Trophoblast cell (in vitro differentiated cells and primary cell): ENCODE measurements around the gene ATP8A2.

Experiments
- DNase-seq, 2 donors: peaks; one replicate each; pipeline ENCODE4 v3.0.0-alpha.2; 2016
- H2AFZ ChIP-seq: 2 replicates; pipeline ENCODE4 v1.6.1; 2013; ENCODE audit warnings: low read length, moderate library complexity, mild to moderate bottlenecking; ENCODE audit not compliant: insufficient read depth, poor library complexity
- H2AK5ac ChIP-seq: 2 replicates; pipeline ENCODE4 v1.6.1; 2013; ENCODE audit warnings: mild to moderate bottlenecking, low read length
- H2BK120ac ChIP-seq: 2 replicates; pipeline ENCODE4 v1.6.1; 2013; ENCODE audit warnings: low read length, mild to moderate bottlenecking, moderate library complexity; ENCODE audit not compliant: insufficient read depth, poor library complexity
- H2BK12ac ChIP-seq: 2 replicates; pipeline ENCODE4 v1.6.1; 2013; ENCODE audit warnings: mild to moderate bottlenecking, low read length, moderate library complexity
- H2BK5ac ChIP-seq: 2 replicates; pipeline ENCODE4 v1.6.1; 2013; ENCODE audit warnings: low read length, low read depth, moderate library complexity, mild to moderate bottlenecking; ENCODE audit not compliant: poor library complexity
- H3K14ac ChIP-seq: 2 replicates; pipeline ENCODE4 v1.6.1; 2013; ENCODE audit warnings: mild to moderate bottlenecking, low read length
- H3K18ac ChIP-seq: 2 replicates; pipeline ENCODE4 v1.6.1; 2013; ENCODE audit warnings: mild to moderate bottlenecking, low read length
- H3K23ac ChIP-seq: 2 replicates; pipeline ENCODE4 v1.6.1; 2013; ENCODE audit warnings: low read length
- H3K27ac ChIP-seq: 2 replicates; pipeline ENCODE4 v1.5.1; 2013; ENCODE audit warnings: low read depth, mild to moderate bottlenecking, inconsistent platforms, low read length, moderate library complexity
- H3K27me3 ChIP-seq: 2 replicates; pipeline ENCODE4 v1.6.1; 2013; ENCODE audit warnings: inconsistent platforms, mild to moderate bottlenecking, low read length, moderate library complexity; ENCODE audit not compliant: insufficient read depth
- H3K36me3 ChIP-seq, 2 experiments: 1 replicate in 1 of 2; 2 replicates in 1 of 2; pipeline ENCODE4 v1.6.1; 2013; ENCODE audit warnings: low read length in 2 of 2, mild to moderate bottlenecking in 2 of 2, moderate library complexity in 1 of 2; ENCODE audit not compliant: insufficient read depth in 2 of 2, control insufficient read depth in 1 of 2
- H3K4ac ChIP-seq: 2 replicates; pipeline ENCODE4 v1.6.1; 2013; ENCODE audit warnings: low read depth, mild to moderate bottlenecking, low read length, moderate library complexity
- H3K4me1 ChIP-seq, 2 experiments: 1 replicate in 1 of 2; 2 replicates in 1 of 2; pipeline ENCODE4 v1.6.1; 2013; ENCODE audit warnings: low read length in 2 of 2, mild to moderate bottlenecking in 2 of 2, moderate library complexity in 1 of 2; ENCODE audit not compliant: insufficient read depth in 2 of 2, control insufficient read depth in 1 of 2
- H3K4me2 ChIP-seq: 2 replicates; pipeline ENCODE4 v1.6.1; 2013; ENCODE audit warnings: inconsistent platforms, mild to moderate bottlenecking, low read length, moderate library complexity
- H3K4me3 ChIP-seq: 2 replicates; pipeline ENCODE4 v1.5.1; 2013; ENCODE audit warnings: mild to moderate bottlenecking, low read depth, low read length, inconsistent platforms
- H3K79me1 ChIP-seq: one replicate; pipeline ENCODE4 v1.6.1; 2013; ENCODE audit warnings: low read length
- H3K79me2 ChIP-seq: 2 replicates; pipeline ENCODE4 v1.6.1; 2013; ENCODE audit warnings: low read length, mild to moderate bottlenecking; ENCODE audit not compliant: control insufficient read depth, insufficient read depth, poor library complexity
- H3K9ac ChIP-seq: 2 replicates; pipeline ENCODE4 v1.6.1; 2013; ENCODE audit warnings: mild to moderate bottlenecking, low read length
- H3K9me3 ChIP-seq: 2 replicates; pipeline ENCODE4 v1.6.1; 2013; ENCODE audit warnings: low read depth, mild to moderate bottlenecking, control low read depth, inconsistent platforms, low read length; ENCODE audit not compliant: insufficient read depth
- H4K12ac ChIP-seq: 2 replicates; pipeline ENCODE4 v1.6.1; 2013; ENCODE audit warnings: low read depth, mild to moderate bottlenecking, low read length, moderate library complexity
- H4K8ac ChIP-seq: 2 replicates; pipeline ENCODE4 v1.6.1; 2013; ENCODE audit warnings: low read depth, mild to moderate bottlenecking, low read length, moderate library complexity
- H4K91ac ChIP-seq: one replicate; pipeline ENCODE4 v1.6.1; 2013; ENCODE audit warnings: low read depth, mild to moderate bottlenecking, low read length, moderate library complexity
- WGBS: extraction: QIAGEN DNeasy Blood & Tissue Kit; methylation state at CpG from one replicate; pipeline ENCODE4 v1.1.7; 2013; ENCODE audit warnings: missing lambda C conversion rate; ENCODE audit not compliant: insufficient read length, insufficient coverage; ENCODE audit errors: extremely low coverage; 5-methylcytosine and 5-hydroxymethylcytosine counted together

ATP8A2 gene

DNA sequence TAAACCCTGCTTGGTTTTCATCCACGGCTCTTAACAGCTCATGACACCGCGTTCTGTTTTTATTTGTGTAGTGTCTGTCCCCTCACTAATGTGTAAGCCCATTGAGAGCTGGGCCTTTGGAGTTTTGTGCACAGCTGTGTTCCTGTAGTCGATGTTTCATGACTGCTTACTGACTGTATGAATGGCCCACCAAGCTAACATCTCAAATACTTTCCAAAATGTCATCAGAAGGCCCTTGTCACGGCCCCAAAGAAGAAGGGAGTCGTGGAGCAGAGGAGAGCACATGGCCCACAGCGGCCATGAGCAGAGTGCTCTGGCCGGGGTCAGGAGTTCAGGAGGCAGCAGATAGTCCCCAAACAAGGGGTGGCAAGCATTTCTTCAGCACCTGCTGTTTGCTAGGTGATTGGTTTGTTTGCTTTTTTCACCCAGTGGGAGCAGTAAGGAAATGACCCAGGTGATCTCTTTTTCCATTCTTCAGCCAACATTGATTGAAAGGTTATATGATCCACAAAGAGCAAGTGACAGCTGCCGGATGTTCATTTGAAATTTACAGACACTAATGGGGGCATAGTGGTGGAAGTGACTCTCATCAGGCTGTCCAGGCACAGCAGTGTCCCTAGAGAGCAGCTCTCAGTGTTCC is 315.2 kb downstream of the ATP8A2 start:
- Histone ChIP-seq H3K4me3 (no peak overlapping the region), H2BK120ac (no peak overlapping the region), H3K14ac (no peak overlapping the region), H4K91ac (no peak overlapping the region), H3K4ac (no peak overlapping the region), H3K9ac (no peak overlapping the region), H3K27ac (no peak overlapping the region), H2AFZ (no peak overlapping the region), H3K27me3 (no peaks in the 10 kb centered on the region), H3K4me2 (no peak overlapping the region), H3K9me3 (no peaks in the 10 kb centered on the region), H3K23ac (no peak overlapping the region), H2BK5ac (no peak overlapping the region), H3K79me1 (no peaks in the 10 kb centered on the region), H3K18ac (no peak overlapping the region), H3K4me1 (peaks cover 0 to under 1% of the 10 kb centered on the region in 2 experiments), H3K79me2 (no peaks in the 10 kb centered on the region), H4K8ac (no peak overlapping the region), H3K36me3 (no peaks in the 10 kb centered on the region), H2BK12ac (no peak overlapping the region), H2AK5ac (no peak overlapping the region), H4K12ac (no peak overlapping the region)
- DNase-seq: no peak
- WGBS: no CpG with 5 or more reads among the region's 9 CpGs

GRCh38 chr13:25687471-25688225 is 315.9 kb downstream of the ATP8A2 start:
- Histone ChIP-seq H3K4me2 (no peak overlapping the region), H3K27ac (no peak overlapping the region), H2BK5ac (no peak overlapping the region), H2BK12ac (no peak overlapping the region), H3K79me1 (no peaks in the 10 kb centered on the region), H3K36me3 (no peaks in the 10 kb centered on the region), H2AK5ac (no peak overlapping the region), H3K4me3 (no peak overlapping the region), H4K12ac (no peak overlapping the region), H3K4ac (no peak overlapping the region), H3K4me1 (peaks cover 0 to 3% of the 10 kb centered on the region in 2 experiments), H3K14ac (no peak overlapping the region), H3K9ac (no peak overlapping the region), H4K8ac (no peak overlapping the region), H3K18ac (no peak overlapping the region), H3K79me2 (no peaks in the 10 kb centered on the region), H2BK120ac (no peak overlapping the region), H2AFZ (no peak overlapping the region), H3K27me3 (no peaks in the 10 kb centered on the region), H3K23ac (no peak overlapping the region), H4K91ac (no peak overlapping the region), H3K9me3 (no peaks in the 10 kb centered on the region)
- no peak for DNase-seq
- no CpG with 5 or more reads among the region's 9 CpGs for WGBS

DNA sequence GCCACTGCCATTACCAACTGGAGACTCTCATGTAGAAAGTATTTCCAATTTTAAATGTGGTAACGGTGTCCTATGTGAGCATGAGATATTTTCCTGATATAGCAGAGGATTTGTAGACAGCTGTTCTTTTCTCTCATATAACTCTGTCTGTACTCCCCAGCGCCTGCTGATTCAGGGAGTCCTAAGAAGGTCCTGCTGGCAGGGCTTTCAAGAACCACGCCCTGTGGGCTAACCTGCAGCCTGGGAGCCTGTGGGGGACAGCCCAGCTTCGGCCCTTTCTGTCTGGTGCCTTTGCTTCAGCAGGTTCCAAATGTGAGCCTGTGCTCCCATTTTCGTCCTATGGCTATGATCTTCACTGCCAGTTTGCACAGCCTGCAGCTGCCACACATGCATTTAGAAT is 316.8 kb downstream of the ATP8A2 start:
- H4K8ac ChIP-seq: no peak overlapping the region
- H3K79me1 ChIP-seq: no peaks in the 10 kb centered on the region
- no peaks in the 10 kb centered on the region for H3K9me3 ChIP-seq
- no peak overlapping the region for H2AK5ac ChIP-seq
- H4K12ac ChIP-seq: no peak overlapping the region
- no peak overlapping the region for H2BK5ac ChIP-seq
- peaks cover 0 to 3% of the 10 kb centered on the region in 2 experiments for H3K4me1 ChIP-seq
- H3K36me3 ChIP-seq: no peaks in the 10 kb centered on the region
- no peak overlapping the region for H3K9ac ChIP-seq
- no peak overlapping the region for H2AFZ ChIP-seq
- no peak overlapping the region for H3K14ac ChIP-seq
- H3K27me3 ChIP-seq: no peaks in the 10 kb centered on the region
- no peak overlapping the region for H3K27ac ChIP-seq
- H3K23ac ChIP-seq: no peak overlapping the region
- H2BK12ac ChIP-seq: no peak overlapping the region
- H3K79me2 ChIP-seq: no peaks in the 10 kb centered on the region
- H3K4ac ChIP-seq: no peak overlapping the region
- no CpG with 5 or more reads among the region's 5 CpGs for WGBS
- no peak overlapping the region for H4K91ac ChIP-seq
- no peak overlapping the region for H3K18ac ChIP-seq
- no peak overlapping the region for H3K4me3 ChIP-seq
- DNase-seq: no peak
- no peak overlapping the region for H2BK120ac ChIP-seq
- H3K4me2 ChIP-seq: no peak overlapping the region

DNA sequence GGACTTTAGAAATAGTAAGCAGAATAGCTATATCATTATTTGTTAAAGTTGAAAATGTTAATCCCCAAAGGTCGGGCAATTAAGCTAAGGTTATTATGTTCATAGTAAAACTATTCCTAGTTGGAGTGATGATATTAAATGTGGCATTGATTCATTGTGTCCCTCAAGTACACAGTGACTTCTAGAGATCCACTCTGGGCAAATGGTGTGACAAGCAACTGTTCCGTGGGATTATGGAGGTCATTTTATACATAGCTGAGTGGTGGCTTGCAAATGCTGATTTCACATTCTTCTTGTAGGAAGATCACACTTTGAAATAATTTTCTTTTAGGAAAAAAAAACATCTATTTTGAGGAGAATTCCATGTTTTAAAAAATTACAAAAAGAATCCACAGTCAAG is 317.8 kb downstream of the ATP8A2 start:
- no peak overlapping the region for H3K14ac ChIP-seq
- no peak overlapping the region for H4K12ac ChIP-seq
- no peaks in the 10 kb centered on the region for H3K9me3 ChIP-seq
- no peak overlapping the region for H2BK120ac ChIP-seq
- no peak overlapping the region for H2AK5ac ChIP-seq
- no peak overlapping the region for H4K91ac ChIP-seq
- no peak for DNase-seq
- H3K4me3 ChIP-seq: no peak overlapping the region
- no peak overlapping the region for H3K23ac ChIP-seq
- H4K8ac ChIP-seq: no peak overlapping the region
- no peaks in the 10 kb centered on the region for H3K27me3 ChIP-seq
- WGBS: no CpG with 5 or more reads among the region's 2 CpGs
- H3K4me1 ChIP-seq: peaks cover 0 to 3% of the 10 kb centered on the region in 2 experiments
- H3K79me1 ChIP-seq: no peaks in the 10 kb centered on the region
- no peaks in the 10 kb centered on the region for H3K79me2 ChIP-seq
- no peak overlapping the region for H2AFZ ChIP-seq
- no peak overlapping the region for H2BK12ac ChIP-seq
- no peak overlapping the region for H3K4me2 ChIP-seq
- H3K4ac ChIP-seq: no peak overlapping the region
- no peak overlapping the region for H2BK5ac ChIP-seq
- H3K9ac ChIP-seq: no peak overlapping the region
- H3K18ac ChIP-seq: no peak overlapping the region
- H3K27ac ChIP-seq: no peak overlapping the region
- H3K36me3 ChIP-seq: no peaks in the 10 kb centered on the region
